Breast epithelium (tissue), 4 donors: Measurements from ENCODE around the gene MYO19. TPM values are rescaled to one million over a fixed set of nuclear protein-coding genes. Genes with fewer than 3 reads are reported as not detected.
A peak's percentile ranks its signal among the peaks of the same experiment; 100 is the strongest.

Experiments
- DNase-seq, 2 donors: peaks; one replicate each; pipeline ENCODE4 v3.0.0-alpha.2; 2019; ENCODE audit warnings: low spot score in 2 of 2
- H3K27ac ChIP-seq, 2 donors: fragments of 200-600 bp; sonication (generic) in 1 of 2; one replicate each; pipeline ENCODE4 v1.5.1; 2016 to 2019; ENCODE audit warnings: mild to moderate bottlenecking in 1 of 2
- H3K27me3 ChIP-seq, 2 donors: fragments of 200-600 bp; sonication (generic) in 1 of 2; one replicate each; pipeline versions ENCODE4 v1.5.1 to v1.6.0; 2017 to 2019; ENCODE audit warnings: control low read depth in 1 of 2, mild to moderate bottlenecking in 1 of 2
- H3K36me3 ChIP-seq: fragments of 200-600 bp; one replicate; pipeline ENCODE4 v1.5.1; 2019
- H3K4me1 ChIP-seq, 2 donors: fragments of 200-600 bp; sonication (generic); one replicate each; pipeline ENCODE4 v1.5.1; 2016 to 2019; ENCODE audit warnings: control low read depth in 1 of 2
- H3K4me3 ChIP-seq, 3 donors: fragments of 200-600 bp; sonication (generic); 1 replicate in 2 of 3; 2 replicates in 1 of 3; pipeline ENCODE4 v1.5.1; 2016 to 2019; ENCODE audit warnings: mild to moderate bottlenecking in 3 of 3, moderate library complexity in 2 of 3
- H3K9me3 ChIP-seq, 2 donors: fragments of 200-600 bp; sonication (generic) in 1 of 2; one replicate each; pipeline ENCODE4 v1.5.1; 2016 to 2019; ENCODE audit warnings: control low read depth in 1 of 2
- CTCF ChIP-seq, 3 donors: fragments of 450-650 bp; IDR thresholded peaks; one replicate each; pipeline ENCODE4 v1.5.1; 2016 to 2017; ENCODE audit warnings: antibody characterized with exemption in 3 of 3, mild to moderate bottlenecking in 3 of 3, moderate library complexity in 3 of 3
- POLR2A ChIP-seq: fragments of 450-650 bp; IDR thresholded peaks from one replicate; pipeline ENCODE4 v1.6.1; 2016; ENCODE audit warnings: antibody characterized with exemption, mild to moderate bottlenecking, moderate library complexity
- POLR2AphosphoS5 ChIP-seq, 3 donors: sonication (generic); formaldehyde crosslinking; IDR thresholded peaks; one replicate each; pipeline ENCODE4 v1.6.1; 2017; ENCODE audit warnings: antibody characterized with exemption in 3 of 3
- intact Hi-C: fragments of 100-400 bp; cut with DNase I; formaldehyde crosslinking; loops from one replicate; pipeline ENCODE4 v1.15.1; 2023; ENCODE audit warnings: low total_unique reads
- total RNA-seq, 3 donors: library from RNA; depleted of rRNA; stranded (reverse); fragments of >200 nt; gene quantifications; one replicate each; pipeline ENCODE4 v1.1.0, GENCODE V29; 2016

MYO19 gene
- total RNA-seq, 3 donors from 2014 or later = 28.6 to 86.9 (median 71.3) TPM

- Histone ChIP-seq H3K9me3 (no peaks in the 10 kb centered on the region), H3K4me1 (no peaks in the 10 kb centered on the region), H3K27me3 (no peaks in the 10 kb centered on the region), H3K27ac (no peak overlapping the region), H3K36me3 (no peaks in the 10 kb centered on the region), H3K4me3 (no peak overlapping the region)
- intact Hi-C loops = no loop called here
- no peak for TF ChIP-seq CTCF (IDR thresholded peaks at IDR 0.05)
- TF ChIP-seq POLR2A = no peak
- TF ChIP-seq POLR2AphosphoS5 (IDR thresholded peaks at IDR 0.05) = no peak
- DNase-seq = no peak
These were observed 40.4 kb upstream of the MYO19 start for GRCh38 chr17:36575028-36575427.

GRCh38 chr17:36566081-36566480 is 31.4 kb upstream of the MYO19 start:
- H3K4me1 ChIP-seq = no peaks in the 10 kb centered on the region
- H3K9me3 ChIP-seq = no peaks in the 10 kb centered on the region
- H3K27me3 ChIP-seq = no peaks in the 10 kb centered on the region
- H3K4me3 ChIP-seq = no peak overlapping the region
- DNase-seq = no peak
- intact Hi-C loops = no loop called here
- no peaks in the 10 kb centered on the region for H3K36me3 ChIP-seq
- TF ChIP-seq CTCF (IDR thresholded peaks at IDR 0.05) (no peak), POLR2AphosphoS5 (IDR thresholded peaks at IDR 0.05) (no peak), POLR2A (no peak)
- no peak overlapping the region for H3K27ac ChIP-seq

- H3K4me1 ChIP-seq = no peaks in the 10 kb centered on the region
- no peak for TF ChIP-seq CTCF (IDR thresholded peaks at IDR 0.05)
- TF ChIP-seq POLR2AphosphoS5 (IDR thresholded peaks at IDR 0.05) = no peak
- TF ChIP-seq POLR2A = no peak
- intact Hi-C loops = no loop called here
These were observed 18.8 kb upstream of the MYO19 start for GRCh38 chr17:36553459-36553858.

GRCh38 chr17:36550491-36551417 is 16.1 kb upstream of the MYO19 start:
- intact Hi-C loops = no loop called here
- no peaks in the 10 kb centered on the region for H3K36me3 ChIP-seq
- H3K27ac ChIP-seq = no peak overlapping the region
- H3K27me3 ChIP-seq = no peaks in the 10 kb centered on the region
- TF ChIP-seq POLR2AphosphoS5 (IDR thresholded peaks at IDR 0.05) (no peak), POLR2A (no peak)
- H3K9me3 ChIP-seq = no peaks in the 10 kb centered on the region
- peaks cover 0 to 20% of the 10 kb centered on the region in 2 donors for H3K4me1 ChIP-seq
- H3K4me3 ChIP-seq = no peak overlapping the region
- DNase-seq = no peak

More at GRCh38 chr17:36553459-36553858, 18.8 kb upstream of the MYO19 start:
- Histone ChIP-seq H3K36me3 (no peaks in the 10 kb centered on the region), H3K4me3 (no peak overlapping the region), H3K9me3 (no peaks in the 10 kb centered on the region), H3K27me3 (no peaks in the 10 kb centered on the region), H3K27ac (no peak overlapping the region)
- DNase-seq = no peak

GRCh38 chr17:36547776-36548175 is 13.1 kb upstream of the MYO19 start:
- peaks cover 3 to 30% of the 10 kb centered on the region in 2 donors for H3K4me1 ChIP-seq
- peak overlapping the region in 1 of 3 donors; percentile 15 for H3K4me3 ChIP-seq
- TF ChIP-seq POLR2A (no peak), CTCF (IDR thresholded peaks at IDR 0.05) (no peak), POLR2AphosphoS5 (IDR thresholded peaks at IDR 0.05) (no peak)
- no peaks in the 10 kb centered on the region for H3K9me3 ChIP-seq
- no peak for DNase-seq
- peak overlapping the region in 1 of 2 donors; percentile 45 for H3K27ac ChIP-seq
- intact Hi-C loops = no loop called here
- H3K36me3 ChIP-seq = no peaks in the 10 kb centered on the region
- H3K27me3 ChIP-seq = no peaks in the 10 kb centered on the region
